Kidney epithelial cell (primary cell): ENCODE results near the gene DLX3. TPM values are rescaled to one million over a fixed set of nuclear protein-coding genes. Genes with fewer than 3 reads are reported as not detected.
A peak's percentile ranks its signal among the peaks of the same experiment; 100 is the strongest.

Experiments used
- DNase-seq: peaks from one replicate; pipeline ENCODE4 v3.0.0-alpha.2; 2010; ENCODE audit warnings: low read depth
- H3K27me3 ChIP-seq: 2 replicates; pipeline ENCODE4 v1.6.0; 2011; ENCODE audit warnings: low read length; ENCODE audit not compliant: control insufficient read depth, insufficient read depth
- H3K36me3 ChIP-seq: 2 replicates; pipeline ENCODE4 v1.5.1; 2011; ENCODE audit warnings: low read length; ENCODE audit not compliant: control insufficient read depth, insufficient read depth
- H3K4me3 ChIP-seq: 2 replicates; pipeline ENCODE4 v1.5.1; 2011; ENCODE audit warnings: low read depth, mild to moderate bottlenecking, control low read depth, low read length
- total RNA-seq: library from RNA; depleted of rRNA; stranded (reverse); fragments of >200 nt; gene quantifications from 2 replicates; pipeline ENCODE4 v1.2.3, GENCODE V29; 2015
- TF ChIP-seq, protein P1 (sequence below): IDR thresholded peaks from 2 replicates; pipeline ENCODE4 v1.5.1; 2011; ENCODE audit warnings: mild to moderate bottlenecking, moderate library complexity, low read length, control low read depth, inconsistent platforms; ENCODE audit not compliant: insufficient read depth, poor library complexity, severe bottlenecking

Gene DLX3
- total RNA-seq, 1 donor from 2014 or later: 0.04 TPM

DNA sequence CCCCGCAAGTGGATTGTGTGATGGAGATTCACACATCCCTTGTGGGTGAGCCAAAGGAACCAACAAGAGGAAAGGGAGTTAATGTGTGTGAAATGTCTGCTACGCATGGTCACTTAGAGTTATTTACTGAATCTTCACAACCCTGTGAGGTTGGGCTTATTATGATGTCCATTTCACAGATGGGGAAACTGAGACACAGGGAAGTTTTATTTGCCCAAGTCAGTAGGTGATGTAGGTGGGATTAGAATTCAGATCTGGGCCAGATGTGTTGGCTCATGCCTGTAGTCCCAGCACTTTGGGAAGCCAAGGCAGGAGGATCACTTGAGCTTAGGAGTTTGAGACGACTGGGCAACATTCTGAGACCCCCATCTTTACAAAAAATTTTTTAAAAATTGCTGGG lies 37.7 kb downstream of the DLX3 start:
- no peaks in the 10 kb centered on the region for H3K36me3 ChIP-seq
- no peak overlapping the region for H3K4me3 ChIP-seq
- DNase-seq: no peak
- TF ChIP-seq, protein P1, sequence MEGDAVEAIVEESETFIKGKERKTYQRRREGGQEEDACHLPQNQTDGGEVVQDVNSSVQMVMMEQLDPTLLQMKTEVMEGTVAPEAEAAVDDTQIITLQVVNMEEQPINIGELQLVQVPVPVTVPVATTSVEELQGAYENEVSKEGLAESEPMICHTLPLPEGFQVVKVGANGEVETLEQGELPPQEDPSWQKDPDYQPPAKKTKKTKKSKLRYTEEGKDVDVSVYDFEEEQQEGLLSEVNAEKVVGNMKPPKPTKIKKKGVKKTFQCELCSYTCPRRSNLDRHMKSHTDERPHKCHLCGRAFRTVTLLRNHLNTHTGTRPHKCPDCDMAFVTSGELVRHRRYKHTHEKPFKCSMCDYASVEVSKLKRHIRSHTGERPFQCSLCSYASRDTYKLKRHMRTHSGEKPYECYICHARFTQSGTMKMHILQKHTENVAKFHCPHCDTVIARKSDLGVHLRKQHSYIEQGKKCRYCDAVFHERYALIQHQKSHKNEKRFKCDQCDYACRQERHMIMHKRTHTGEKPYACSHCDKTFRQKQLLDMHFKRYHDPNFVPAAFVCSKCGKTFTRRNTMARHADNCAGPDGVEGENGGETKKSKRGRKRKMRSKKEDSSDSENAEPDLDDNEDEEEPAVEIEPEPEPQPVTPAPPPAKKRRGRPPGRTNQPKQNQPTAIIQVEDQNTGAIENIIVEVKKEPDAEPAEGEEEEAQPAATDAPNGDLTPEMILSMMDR: no peak
- H3K27me3 ChIP-seq: peaks cover 7% of the 10 kb centered on the region

DNA sequence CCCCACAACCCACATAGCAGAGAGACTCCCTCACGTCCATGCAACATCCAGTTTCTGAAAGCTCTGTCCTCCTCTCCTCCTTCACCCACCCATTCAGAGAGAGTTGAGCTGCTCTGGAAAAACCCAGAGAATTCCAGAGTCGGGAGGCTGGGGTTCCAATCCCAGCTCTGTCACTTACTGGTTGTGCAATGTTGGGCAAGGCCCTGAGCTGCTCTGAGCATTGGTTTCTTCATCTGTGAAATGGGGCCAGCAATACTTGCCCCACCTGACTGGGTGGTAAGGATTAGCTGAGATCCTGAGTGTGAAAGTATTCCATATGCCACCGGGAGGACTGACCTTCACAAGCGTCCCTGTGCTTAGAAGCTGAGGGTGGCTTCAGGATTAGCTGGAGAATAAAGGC lies 38.2 kb downstream of the DLX3 start:
- TF ChIP-seq, protein P1: no peak

DNA sequence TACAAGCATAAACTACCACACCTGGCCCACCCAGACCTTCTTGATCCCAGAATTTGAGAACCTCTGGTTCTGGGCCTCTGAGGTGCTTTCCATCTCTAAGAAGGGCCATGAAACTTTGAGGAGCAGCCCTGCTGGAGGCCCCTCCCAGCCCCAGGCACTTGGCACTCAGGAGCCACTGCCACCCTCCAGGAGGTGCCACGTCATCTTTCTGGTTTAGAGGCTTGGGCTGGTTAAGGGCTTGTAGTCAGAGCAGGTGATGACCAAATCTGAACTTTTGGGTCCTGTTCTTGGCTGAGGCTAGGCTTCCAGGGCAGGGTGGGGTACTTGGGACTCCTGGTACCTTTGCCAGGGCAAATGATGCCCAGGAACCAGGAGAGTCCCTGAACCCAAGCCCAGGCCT lies 39.9 kb downstream of the DLX3 start:
- TF ChIP-seq, protein P1: no peak
- no peaks in the 10 kb centered on the region for H3K36me3 ChIP-seq
- no peak overlapping the region for H3K4me3 ChIP-seq
- H3K27me3 ChIP-seq: peaks cover 14% of the 10 kb centered on the region
- DNase-seq: no peak

More for the DNA sequence above, 38.2 kb downstream of the DLX3 start:
- peaks cover 8% of the 10 kb centered on the region for H3K27me3 ChIP-seq
- no peak overlapping the region for H3K4me3 ChIP-seq
- DNase-seq: no peak
- H3K36me3 ChIP-seq: no peaks in the 10 kb centered on the region

DNA sequence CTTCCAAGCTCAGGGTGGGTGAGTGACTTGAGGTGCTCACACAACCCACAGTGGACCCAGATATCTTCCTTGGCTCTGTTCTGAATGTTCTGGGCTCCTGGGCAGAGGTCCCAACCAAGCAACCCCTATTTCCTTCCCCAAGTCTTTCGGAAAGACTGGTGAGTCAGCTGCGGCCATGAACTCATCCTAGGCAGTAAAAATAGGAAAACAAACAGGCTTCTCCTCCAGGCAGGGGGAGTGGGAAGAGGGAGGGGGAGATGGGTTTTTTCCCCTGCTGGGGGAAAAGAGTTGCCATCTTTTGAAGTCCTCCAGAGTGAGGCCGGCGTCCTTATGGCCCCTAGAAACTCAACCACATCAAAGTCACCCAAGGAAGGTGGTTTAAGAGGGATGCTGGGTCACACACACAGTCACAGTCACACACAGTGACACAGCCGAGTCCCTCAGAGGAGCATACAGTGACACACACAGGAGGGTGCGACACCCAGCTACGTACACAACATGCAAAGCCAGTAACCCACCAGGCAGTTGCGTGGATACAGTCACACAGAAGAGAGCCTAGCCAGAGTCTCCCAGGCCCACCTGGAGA lies 42.0 kb downstream of the DLX3 start:
- no peak for DNase-seq
- H3K4me3 ChIP-seq: no peak overlapping the region
- peaks cover 16% of the 10 kb centered on the region for H3K27me3 ChIP-seq
- TF ChIP-seq, protein P1: no peak
- H3K36me3 ChIP-seq: no peaks in the 10 kb centered on the region

DNA sequence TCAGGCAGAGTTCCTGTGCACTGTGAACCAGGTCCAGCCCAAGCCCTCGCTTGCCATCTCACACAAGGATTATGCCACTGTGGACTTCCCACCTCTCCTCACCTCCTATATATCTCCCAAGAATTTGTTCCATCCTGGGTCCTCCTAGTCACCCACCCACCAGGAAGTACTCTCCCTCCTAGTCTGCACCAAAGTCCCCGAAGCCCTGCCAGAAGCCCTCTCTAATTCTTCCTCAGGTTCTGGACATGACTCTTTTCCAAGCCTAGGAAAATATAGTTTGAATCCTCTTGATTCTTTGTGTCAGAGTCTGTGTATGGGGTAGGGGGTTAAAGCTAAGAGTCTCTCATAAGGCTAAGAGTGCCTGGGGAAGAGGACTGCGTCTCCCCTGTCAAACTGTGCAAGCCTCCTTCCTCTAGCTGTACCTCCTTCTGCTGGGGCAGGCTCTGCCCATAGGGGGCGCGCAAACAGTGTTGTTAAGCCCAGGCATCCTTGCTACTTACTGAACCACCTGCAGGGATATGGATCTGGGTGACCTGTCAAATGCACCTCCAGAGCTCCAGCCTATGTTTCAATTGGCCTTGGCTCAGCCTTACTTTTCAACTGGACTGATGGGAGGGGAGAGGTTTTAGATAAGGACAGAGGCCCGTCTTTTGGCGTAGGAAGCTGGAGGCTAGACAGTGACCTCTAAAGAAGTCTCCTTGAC lies 42.7 kb downstream of the DLX3 start:
- Histone ChIP-seq H3K4me3 (no peak overlapping the region), H3K36me3 (no peaks in the 10 kb centered on the region)
- peak; percentile 28 for DNase-seq

More for the DNA sequence above, 42.7 kb downstream of the DLX3 start:
- peaks cover 16% of the 10 kb centered on the region for H3K27me3 ChIP-seq
- TF ChIP-seq, protein P1: peak; percentile 96
